Measurements from ENCODE around the gene TCFL5.

TCFL5 gene

DNA sequence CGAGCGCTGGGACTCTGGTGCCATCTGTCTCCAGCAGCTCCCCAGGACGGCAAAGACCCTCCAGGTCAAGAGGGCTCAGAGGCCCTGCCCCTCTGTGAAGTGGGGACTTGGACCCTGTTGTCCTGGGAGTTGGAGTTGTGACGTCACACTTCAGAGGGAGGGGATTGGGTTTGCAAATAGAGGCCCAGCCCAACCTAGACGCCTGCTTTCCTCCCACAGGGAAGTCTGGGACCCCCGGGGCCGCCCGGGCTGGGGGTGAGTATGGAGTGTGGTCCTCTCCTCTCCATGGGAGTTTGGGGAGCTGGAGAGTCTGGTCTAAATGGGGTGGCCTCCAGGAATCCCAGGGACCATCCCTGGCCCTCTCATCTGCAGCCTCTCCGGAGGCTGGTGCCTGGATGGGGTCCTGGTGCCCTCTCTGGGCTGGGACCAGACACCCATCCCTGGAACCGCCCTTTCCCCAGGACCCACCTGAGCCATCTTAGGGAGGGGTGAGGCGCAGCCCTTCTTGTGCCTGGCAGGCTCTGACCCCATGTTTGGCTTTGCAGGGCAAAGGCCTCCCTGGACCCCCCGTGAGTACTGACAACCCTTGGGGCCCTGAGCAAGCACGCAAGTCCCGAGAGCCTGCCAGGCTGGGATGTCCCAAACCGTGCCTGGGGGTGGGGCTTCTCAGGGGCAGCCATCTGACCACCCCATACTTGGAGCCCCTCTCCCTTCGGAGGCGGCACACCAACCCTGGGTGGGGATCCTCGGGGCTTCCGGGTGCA is 40.5 kb downstream of the TCFL5 start:
- no peak for DNase-seq

DNA sequence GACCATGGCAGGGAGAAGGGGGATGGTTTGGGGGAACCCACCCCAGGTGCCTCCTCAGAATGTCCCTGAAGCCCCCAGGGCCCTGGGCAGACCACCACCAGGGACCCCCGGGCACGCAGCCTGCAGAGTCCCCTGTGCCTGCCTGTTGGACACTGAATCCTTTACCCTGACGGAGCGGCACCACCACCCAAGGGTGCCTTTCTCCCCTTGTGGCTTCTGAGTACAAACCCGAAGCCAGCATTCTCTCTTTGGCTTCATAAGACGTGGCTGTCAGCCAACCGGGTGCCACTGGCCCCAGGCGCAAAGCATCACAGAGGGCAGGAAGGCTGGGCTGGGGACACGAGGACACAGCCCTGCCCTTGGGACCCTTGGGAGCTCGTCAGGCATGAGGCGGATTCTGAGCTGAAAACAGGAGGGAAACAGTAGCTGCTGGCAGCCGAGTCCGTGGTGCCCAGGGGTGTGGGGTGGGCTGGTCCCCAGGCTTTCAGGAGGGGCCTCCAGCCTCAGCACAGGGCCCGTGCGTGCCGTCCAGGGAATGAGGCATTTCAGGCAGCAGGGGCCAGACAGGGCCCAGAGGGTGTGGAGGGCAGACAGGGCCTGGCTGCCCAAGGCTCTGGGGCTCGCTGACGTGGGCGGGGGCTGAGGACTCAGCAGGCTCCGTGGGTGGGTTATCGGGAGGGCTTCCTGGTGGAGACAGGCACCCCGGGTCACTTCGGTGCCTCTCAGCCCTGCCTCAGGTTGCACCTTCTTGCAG is 41.2 kb downstream of the TCFL5 start:
- no peak for DNase-seq

DNA sequence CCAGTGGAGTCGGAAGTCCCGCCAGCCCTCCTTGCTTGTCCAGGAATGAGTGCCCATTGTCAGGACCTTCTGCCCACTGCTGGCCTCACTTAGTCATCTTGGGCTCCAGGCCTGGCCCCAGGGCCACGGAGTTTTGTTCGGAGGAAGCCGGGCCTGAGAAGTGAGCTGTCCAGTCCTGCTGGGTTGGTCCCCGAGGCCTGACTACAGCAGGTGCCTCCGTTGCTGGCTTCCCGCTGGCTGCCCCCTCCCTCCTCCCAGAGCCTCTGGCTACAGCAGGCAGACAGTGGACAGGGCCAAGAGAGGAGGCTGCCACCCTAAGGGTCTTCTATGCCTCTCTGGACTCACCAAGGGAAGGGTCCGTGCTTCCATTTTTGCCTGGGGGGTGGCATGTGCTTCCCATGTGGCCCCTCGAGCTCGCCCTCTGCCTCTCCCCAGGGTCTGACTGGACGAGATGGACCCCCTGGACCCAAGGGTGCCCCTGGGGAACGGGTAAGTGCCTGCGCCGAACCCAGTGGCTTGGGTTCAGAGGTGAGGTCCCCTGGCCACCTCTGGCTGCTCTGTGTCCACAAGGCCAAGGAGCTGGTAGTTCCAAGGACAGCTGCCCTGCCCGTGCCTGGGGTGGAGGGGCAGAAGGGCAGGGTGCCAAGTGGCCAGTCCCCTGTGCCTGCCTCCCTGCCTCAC is 42.0 kb downstream of the TCFL5 start:
- DNase-seq: no peak

DNA sequence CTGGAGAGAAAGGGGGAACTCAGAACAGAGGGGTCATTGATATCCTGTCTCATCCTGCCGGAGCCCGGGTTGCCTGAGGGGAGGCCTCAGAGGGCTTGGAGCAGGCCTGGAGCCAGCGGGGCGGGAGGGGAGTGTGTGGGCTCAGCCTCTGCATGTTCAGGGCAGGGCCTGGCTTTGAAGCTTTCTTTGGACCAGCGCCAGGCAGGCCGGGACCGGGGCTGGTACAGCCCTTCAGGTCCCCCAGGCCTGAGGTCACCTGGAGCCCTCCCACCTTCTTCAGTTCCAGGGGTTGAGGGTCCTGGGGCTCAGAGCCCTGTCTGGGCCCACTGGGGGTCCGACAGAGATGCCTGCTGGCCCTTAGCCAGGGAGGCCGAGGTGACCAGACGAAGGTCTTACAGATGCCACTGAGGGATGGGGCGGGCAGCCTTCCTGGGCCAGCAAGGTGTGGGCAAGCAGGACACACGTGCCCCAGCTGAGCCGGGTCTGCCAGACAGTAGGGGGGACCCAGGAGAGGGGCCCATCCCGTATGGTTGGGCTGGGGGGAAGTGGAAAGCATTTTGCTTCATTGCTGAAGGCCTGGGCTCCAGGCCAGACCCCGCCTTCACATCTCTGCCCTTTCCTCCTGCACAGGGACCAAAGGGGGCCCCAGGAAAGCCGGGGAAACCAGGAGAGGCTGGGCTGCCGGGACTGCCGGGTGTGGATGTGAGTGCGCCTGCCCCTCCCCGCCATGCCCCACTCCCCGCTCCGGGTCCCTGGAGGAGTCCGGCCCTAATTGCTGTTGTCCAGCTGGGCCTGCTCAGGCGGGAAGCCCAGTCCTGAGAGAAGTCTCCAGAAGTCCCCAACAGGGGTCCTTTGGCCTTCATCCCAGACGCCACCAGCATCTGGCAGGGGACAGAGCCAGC is 42.8 kb downstream of the TCFL5 start:
- DNase-seq: no peak

DNA sequence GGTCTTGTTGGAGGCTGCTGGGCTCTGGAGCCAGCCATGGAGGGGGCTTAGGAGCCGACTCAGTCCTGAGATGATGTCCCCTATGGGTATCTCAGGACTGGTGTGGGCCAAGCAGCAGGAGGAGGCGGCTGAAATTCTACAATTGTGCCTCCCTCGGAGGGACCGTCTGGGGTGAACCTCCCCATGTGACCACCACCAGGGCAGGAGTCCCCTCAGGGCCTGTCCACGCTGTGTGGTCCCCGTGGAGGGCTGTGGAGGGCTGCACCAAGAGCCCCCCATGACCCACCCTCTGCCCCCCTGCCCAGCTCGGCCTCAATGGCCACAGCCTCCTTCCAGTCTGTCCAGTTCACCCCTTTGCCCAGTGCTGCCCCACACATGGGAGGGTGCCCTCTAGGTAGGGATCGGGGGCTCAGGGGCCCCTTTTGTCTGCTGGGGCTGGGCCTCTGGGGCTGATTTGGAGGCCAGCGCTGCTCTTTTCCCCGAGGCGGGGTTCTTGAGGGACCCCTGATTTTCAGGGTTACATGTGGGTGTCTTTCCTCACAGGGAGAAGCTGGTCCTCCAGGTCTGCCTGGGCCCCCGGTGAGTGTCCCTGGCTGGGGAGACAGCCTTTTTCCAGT is 43.5 kb downstream of the TCFL5 start:
- no peak for DNase-seq

DNA sequence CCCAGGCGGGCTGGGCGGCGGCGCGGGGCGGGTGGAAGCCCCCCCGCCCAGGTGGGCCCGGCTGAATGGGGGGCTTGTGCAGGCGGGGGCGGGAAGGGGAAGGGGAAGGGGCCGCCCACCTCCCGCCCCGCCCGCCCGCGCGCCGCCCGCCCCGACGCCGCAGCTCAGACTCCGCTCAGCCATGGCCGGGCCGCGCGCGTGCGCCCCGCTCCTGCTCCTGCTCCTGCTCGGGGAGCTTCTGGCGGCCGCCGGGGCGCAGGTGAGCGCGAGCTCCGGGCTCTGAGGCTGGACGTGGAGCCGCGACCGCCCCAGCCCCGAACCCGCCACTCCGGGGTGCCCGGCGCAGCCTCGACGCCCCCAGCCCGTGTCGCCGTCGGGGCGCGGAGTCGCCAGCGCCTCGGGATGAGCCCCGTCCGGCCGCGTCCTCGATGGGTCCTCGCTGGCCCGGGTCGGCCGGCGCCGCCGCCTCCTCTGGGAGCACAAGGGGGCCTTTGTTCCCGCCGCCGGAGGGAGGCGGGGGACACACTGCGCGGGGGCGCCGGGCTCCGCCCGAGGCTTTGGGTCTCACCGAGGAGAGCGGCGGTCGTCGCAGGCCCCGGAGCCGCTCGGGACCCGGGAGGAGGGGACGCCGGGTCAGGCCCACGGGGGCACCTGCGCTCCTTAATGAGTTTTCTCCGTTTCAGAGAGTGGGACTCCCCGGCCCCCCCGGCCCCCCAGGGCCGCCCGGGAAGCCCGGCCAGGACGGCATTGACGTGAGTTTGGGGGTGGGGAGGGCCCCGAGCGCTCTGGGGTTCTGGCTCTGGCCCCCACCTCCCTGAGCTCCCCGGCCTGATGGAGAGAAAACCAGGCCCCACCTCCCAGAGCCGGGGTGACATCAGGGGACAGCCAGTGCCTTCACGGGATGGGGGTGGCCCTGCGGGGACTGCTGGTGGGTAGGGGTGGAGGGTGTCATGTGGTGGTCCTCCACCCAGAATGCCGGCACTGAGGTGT is 44.4 kb downstream of the TCFL5 start, which contains the start of gene COL9A3:
Gene COL9A3 (plus strand): TSS at position 167 of the 990 bp plus-strand sequence. CDS start 15 bp downstream, at position 182.
- no peak for DNase-seq

DNA sequence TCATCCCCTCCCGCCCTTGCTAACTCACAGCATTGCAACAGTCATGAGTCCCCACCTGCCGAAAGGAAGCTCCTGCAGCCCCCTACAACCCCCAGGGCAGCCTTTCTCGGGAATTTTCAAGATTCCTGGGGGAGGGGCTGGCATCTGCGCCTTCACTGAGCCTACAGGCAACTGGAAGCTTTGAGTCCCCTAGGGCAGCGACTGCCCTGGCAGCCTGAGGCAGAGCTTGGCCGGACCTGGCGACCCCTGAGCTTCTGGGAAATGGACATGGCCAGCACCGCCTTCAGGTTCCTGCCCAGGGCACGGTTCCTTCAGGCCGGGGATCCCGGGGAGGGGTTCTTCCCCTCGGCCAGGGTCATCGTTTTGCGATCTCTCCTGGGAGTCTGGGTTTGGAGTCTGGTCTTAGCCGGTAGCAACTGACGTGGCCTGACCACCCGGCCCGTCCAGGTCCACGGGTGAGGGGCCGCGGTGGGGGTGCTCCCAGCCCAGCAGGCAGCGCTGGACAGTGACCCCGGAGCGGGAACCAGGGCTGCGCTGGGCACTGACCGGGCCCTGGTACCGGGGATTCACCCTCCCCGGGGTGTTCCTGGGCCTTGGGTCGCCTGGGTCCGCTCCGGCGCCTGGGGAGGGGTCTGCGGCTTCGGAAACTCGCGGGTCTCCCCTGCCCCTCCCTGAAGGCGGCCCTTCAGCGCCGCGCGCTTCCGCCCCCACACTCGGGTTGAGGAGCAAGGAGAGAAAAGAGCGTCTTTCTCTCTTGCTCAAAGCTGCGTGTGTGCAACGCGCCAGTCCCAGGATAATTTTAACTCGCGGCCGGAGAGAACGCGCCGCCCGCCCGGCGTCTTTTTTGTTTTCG is 45.4 kb downstream of the TCFL5 start:
- DNase-seq: no peak

DNA sequence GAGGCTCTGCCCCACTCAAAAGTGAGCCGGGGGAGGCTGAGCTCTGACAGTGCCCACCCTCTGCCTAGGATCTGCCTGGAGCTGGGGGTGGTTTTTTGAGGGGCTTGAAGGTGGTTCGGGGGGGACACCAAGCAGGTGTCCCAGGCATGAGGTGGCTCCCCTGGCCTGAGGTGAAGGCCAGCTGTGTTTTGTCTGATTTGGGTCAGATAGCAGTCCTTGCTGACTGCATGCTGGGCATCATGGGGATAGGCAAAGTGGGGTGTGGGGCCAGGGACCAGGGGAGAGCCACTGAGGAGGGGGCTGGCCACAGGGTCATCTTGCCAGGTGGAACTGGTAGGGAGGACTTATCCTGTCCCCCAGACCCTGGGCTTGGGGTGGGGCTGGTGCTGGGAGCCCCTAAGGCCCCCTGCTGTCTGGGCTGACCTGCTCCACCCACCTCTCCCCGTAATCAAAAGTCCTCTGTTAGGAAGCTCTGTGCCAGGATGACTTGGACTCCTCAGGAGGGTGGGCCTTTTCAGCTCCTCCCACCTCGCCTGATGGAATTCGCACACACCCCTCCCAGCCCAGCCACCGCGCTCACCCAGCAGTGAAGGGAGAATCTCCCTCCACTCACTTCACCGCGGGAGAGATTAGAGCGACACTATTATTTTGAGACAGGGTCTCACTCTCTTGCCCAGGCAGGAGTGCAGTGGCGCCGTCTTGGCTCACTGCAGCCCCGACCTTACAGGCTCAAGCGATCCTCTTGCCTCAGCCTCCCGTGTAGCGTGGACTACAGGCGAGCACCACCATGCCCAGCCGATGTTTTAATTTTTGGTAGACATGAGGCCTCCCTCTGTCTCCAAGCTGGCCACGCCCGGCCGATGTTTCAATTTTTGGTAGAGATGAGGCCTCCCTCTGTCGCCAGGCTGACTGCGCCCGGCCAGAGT is 46.3 kb downstream of the TCFL5 start:
- no peak for DNase-seq

DNA sequence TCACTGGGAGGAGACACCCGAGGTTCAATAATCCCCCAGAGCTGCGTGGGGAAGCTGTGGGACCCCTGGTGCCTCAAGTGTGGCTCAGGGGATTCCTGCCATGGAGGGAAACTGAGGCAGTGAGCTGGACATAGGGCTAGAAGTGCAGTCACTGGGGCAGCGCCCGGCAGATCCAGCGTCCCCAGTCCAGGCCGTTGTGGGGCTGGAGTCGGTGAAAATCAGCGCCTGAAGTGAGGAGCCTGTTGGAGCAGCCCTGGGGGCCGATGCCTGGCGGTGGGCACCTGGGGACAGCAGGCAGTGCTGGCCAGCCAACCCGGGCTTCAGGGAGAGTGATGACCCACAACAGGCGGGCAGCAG is 46.9 kb downstream of the TCFL5 start:
- no peak for DNase-seq

DNA sequence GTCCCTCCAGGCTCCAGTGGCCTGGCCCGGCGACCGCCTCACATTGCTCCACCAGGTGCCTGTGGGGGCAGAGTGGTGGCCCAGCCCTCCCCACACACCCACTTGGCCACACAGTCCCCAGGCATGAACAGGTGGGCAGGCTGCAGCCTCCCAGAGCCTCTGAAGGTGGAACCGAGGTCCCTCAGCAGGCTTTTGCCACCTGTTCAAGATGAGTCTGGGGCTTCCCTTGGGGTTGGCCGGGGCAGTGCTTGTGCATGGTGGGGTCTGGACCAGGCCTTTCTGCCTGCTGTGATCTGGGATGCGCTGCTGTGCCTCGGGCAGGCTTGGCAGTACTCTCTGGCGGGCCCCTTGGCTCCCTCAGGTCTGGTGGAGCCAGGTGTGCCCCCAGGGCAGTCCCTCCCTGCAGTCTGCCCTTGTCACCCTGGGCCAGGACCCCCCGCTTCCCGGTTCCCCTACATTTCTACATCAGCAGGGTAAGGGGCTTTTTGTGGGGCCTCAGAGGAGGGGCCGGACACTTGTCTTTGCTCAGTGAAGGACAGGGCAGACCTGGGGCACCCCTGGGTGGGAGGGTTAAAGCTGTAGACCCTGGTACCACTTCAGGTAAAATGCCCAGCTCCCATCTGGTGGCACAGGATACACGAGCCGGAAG is 47.4 kb downstream of the TCFL5 start:
- DNase-seq: no peak

DNA sequence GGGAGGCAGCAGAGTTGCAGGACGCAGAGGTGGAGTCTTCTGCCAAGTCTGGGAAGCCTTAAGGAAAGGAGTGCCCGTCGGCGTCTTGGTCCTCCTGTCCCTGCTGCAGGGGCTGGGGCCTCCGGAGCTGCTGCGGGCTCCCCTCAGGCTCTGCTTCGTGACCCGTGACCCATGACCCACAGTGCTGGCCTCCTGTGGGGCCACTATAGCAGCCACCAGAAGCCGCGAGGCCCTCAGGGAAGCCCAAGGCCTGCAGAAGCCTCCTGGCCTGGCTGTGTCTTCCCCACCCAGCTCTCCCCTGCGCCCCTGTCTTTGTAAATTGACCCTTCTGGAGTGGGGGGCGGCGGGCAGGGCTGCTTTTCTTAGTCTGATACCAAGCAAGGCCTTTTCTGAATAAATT is 48.0 kb downstream of the TCFL5 start:
- no peak for DNase-seq

DNA sequence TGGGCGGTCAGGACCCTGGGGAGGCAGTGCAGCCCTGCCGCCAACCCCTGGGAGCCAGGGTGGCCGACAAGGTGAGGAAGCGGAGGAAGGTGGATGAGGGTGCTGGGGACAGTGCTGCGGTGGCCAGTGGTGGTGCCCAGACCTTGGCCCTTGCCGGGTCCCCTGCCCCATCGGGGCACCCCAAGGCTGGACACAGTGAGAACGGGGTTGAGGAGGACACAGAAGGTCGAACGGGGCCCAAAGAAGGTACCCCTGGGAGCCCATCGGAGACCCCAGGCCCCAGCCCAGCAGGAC is 48.8 kb downstream of the TCFL5 start:
- DNase-seq: no peak

DNA sequence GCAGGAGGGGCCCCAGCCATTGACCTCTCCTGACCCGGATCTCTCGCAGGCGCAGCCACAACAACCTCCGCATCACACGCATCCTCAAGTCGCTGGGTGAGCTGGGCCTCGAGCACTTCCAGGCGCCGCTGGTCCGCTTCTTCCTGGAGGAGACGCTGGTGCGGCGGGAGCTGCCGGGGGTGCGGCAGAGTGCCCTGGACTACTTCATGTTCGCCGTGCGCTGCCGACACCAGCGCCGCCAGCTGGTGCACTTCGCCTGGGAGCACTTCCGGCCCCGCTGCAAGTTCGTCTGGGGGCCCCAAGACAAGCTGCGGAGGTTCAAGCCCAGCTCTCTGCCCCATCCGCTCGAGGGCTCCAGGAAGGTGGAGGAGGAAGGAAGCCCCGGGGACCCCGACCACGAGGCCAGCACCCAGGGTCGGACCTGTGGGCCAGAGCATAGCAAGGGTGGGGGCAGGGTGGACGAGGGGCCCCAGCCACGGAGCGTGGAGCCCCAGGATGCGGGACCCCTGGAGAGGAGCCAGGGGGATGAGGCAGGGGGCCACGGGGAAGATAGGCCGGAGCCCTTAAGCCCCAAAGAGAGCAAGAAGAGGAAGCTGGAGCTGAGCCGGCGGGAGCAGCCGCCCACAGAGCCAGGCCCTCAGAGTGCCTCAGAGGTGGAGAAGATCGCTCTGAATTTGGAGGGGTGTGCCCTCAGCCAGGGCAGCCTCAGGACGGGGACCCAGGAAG is 49.3 kb downstream of the TCFL5 start:
- DNase-seq: no peak

DNA sequence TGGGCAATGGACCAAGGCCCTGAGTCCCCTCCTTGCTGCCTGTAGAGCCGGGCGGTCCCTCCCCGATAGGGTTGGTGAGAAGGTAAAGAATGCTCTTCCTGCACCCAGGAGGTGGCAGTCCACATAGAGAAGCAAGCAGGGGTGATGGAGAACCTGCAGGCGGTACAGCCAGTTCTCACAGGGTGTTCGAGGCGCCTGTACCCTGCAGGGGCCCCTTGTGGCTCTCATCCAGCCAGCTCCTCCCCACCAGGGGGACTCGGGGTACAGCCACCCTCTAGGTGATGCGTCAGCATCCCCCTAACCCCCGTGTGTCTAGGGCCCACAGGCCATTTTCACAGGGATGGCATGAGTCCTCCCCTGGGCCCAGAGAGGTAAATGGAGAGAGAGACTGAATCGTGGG is 49.9 kb downstream of the TCFL5 start:
- no peak for DNase-seq

DNA sequence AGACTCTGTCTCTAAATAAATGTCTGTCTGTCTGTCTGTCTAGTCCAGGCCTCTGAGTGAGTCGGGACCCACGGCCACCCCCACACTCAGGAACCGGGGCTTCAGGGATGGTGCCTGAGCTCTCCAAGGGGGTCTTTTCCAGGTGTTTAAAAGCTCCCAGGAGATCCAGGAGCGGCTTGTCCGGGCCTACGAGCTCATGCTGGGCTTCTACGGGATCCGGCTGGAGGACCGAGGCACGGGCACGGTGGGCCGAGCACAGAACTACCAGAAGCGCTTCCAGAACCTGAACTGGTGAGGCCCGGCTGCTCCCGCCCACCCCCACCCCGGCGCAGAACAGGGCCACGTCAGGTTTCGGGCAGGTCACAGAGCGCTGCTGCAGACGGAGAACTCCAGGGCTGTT is 50.3 kb downstream of the TCFL5 start:
- DNase-seq: no peak

DNA sequence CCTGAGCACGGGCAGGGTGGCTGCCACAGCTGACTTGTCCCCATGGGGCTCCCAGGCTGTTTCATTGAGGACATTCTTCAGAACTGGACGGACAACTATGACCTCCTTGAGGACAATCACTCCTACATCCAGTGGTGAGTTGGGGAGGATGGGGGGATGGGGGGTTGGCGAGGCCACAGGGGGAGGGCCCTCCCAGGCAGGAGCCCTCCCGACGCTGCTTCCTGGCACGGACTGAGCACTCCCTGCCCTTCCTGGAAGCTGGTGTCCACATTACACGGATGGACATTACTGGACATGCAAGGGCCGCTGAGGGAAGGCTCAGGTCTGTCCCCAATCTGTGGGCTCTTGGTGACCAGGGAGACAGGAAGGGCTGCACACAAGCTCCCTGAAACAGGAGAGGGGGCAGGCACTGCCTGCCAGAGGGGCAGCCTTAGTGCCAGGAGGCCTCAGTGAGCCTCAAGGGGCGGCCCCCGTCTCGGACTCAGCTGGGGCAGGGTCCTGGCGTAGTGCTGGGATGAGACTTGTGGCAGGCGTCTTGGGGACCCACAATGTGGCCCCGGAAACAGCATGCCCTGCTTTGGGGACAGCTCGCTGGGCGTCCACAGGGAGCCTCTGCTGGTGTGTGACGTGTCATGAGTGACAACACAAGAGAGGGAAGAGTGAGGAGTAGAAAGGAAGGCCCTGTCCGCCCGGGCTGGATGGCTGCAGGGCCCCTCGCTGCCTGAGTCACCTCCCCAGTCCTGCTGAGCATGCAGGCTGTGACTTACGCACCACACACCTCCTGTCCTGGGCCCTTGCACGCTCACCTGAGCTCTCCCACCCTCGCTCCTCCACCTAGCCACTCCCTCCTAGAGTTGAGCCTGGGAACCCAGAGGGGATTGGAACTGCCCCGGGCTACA is 51.8 kb downstream of the TCFL5 start:
- DNase-seq: no peak

Data from effector CD8-positive, alpha-beta T cell (primary cell).